GM12878 (cell line): Measurements from ENCODE around the gene SFN. TPM values are rescaled to one million over a fixed set of nuclear protein-coding genes. Genes with fewer than 3 reads are reported as not detected.

ENCODE experiments used
- ASH2L ChIP-seq: fragments of 300-600, 200-600 bp; sonication (generic); IDR thresholded peaks from 2 replicates; pipeline ENCODE4 v1.6.1; 2017; ENCODE audit warnings: low read depth, mild to moderate bottlenecking, borderline replicate concordance
- IRF4 ChIP-seq: IDR thresholded peaks from 2 replicates; pipeline ENCODE4 v1.6.1; 2011; ENCODE audit warnings: low read depth, low read length
- RELB ChIP-seq: fragments of 450-650 bp; IDR thresholded peaks from 2 replicates; pipeline ENCODE4 v1.6.1; 2017; ENCODE audit warnings: low read depth, mild to moderate bottlenecking, moderate library complexity
- polyA plus RNA-seq, 11 experiments: library from polyadenylated mRNA; depleted of rRNA in 4 of 11; unstranded in 6 of 11; stranded (reverse) in 5 of 11; fragments of >200 nt; fragmentation: Nextera tagmentation in 4 of 11; fragmentation: Illumina TruSeq in 1 of 11; extraction: Ambion mirVana in 4 of 11; extraction: Trizol in 1 of 11; gene quantifications; 1 replicate in 1 of 11; 2 replicates in 10 of 11; pipeline versions ENCODE4 v1.2.1 to v1.2.3, GENCODE V29; 2011 to 2016; ENCODE audit warnings: inconsistent platforms in 2 of 11, missing spikeins in 2 of 11, low read depth in 1 of 11
- total RNA-seq, 4 experiments: library from RNA; depleted of rRNA in 3 of 4; stranded (reverse); fragments of >200 nt in 3 of 4; fragmentation: Illumina TruSeq in 1 of 4; extraction: Trizol in 1 of 4; gene quantifications; 2 replicates each; pipeline versions ENCODE4 v1.2.1 to v1.2.3, GENCODE V29; 2013 to 2021
- TF ChIP-seq, protein P1 (sequence below): IDR thresholded peaks from 2 replicates; pipeline ENCODE4 v1.6.1; 2012; ENCODE audit warnings: improper control_type of control experiment, low read depth, low read length; ENCODE audit not compliant: insufficient replicate concordance
- TF ChIP-seq, protein P2 (sequence below): IDR thresholded peaks from 2 replicates; pipeline ENCODE4 v1.6.1; 2011; ENCODE audit warnings: low read depth, mild to moderate bottlenecking, low read length, moderate library complexity, borderline replicate concordance; ENCODE audit errors: extremely low read depth

The SFN gene
- total and polyA plus RNA-seq, 10 of the 15 experiments (the other 5 are each of a cell fraction or from before 2014, with no cell fraction given), result 0.19 to 2.9 (median 1.0) TPM

- TF ChIP-seq, protein P1, sequence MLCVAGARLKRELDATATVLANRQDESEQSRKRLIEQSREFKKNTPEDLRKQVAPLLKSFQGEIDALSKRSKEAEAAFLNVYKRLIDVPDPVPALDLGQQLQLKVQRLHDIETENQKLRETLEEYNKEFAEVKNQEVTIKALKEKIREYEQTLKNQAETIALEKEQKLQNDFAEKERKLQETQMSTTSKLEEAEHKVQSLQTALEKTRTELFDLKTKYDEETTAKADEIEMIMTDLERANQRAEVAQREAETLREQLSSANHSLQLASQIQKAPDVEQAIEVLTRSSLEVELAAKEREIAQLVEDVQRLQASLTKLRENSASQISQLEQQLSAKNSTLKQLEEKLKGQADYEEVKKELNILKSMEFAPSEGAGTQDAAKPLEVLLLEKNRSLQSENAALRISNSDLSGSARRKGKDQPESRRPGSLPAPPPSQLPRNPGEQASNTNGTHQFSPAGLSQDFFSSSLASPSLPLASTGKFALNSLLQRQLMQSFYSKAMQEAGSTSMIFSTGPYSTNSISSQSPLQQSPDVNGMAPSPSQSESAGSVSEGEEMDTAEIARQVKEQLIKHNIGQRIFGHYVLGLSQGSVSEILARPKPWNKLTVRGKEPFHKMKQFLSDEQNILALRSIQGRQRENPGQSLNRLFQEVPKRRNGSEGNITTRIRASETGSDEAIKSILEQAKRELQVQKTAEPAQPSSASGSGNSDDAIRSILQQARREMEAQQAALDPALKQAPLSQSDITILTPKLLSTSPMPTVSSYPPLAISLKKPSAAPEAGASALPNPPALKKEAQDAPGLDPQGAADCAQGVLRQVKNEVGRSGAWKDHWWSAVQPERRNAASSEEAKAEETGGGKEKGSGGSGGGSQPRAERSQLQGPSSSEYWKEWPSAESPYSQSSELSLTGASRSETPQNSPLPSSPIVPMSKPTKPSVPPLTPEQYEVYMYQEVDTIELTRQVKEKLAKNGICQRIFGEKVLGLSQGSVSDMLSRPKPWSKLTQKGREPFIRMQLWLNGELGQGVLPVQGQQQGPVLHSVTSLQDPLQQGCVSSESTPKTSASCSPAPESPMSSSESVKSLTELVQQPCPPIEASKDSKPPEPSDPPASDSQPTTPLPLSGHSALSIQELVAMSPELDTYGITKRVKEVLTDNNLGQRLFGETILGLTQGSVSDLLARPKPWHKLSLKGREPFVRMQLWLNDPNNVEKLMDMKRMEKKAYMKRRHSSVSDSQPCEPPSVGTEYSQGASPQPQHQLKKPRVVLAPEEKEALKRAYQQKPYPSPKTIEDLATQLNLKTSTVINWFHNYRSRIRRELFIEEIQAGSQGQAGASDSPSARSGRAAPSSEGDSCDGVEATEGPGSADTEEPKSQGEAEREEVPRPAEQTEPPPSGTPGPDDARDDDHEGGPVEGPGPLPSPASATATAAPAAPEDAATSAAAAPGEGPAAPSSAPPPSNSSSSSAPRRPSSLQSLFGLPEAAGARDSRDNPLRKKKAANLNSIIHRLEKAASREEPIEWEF, result no peak
- TF ChIP-seq RELB (no peak), IRF4 (no peak), ASH2L (no peak)
- TF ChIP-seq, protein P2, sequence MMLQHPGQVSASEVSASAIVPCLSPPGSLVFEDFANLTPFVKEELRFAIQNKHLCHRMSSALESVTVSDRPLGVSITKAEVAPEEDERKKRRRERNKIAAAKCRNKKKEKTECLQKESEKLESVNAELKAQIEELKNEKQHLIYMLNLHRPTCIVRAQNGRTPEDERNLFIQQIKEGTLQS, result no peak
Observed at GRCh38 chr1:26877326-26877725, 14.4 kb downstream of the SFN start (continued).
